ENCODE measurements around the gene SECTM1. TPM values are rescaled to one million over a fixed set of nuclear protein-coding genes. Genes with fewer than 3 reads are reported as not detected.

Gene SECTM1
- total RNA-seq, 1 donor from 2014 or later: 0.27 TPM

- TF ChIP-seq, protein P1, sequence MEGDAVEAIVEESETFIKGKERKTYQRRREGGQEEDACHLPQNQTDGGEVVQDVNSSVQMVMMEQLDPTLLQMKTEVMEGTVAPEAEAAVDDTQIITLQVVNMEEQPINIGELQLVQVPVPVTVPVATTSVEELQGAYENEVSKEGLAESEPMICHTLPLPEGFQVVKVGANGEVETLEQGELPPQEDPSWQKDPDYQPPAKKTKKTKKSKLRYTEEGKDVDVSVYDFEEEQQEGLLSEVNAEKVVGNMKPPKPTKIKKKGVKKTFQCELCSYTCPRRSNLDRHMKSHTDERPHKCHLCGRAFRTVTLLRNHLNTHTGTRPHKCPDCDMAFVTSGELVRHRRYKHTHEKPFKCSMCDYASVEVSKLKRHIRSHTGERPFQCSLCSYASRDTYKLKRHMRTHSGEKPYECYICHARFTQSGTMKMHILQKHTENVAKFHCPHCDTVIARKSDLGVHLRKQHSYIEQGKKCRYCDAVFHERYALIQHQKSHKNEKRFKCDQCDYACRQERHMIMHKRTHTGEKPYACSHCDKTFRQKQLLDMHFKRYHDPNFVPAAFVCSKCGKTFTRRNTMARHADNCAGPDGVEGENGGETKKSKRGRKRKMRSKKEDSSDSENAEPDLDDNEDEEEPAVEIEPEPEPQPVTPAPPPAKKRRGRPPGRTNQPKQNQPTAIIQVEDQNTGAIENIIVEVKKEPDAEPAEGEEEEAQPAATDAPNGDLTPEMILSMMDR (IDR thresholded peaks at IDR 0.05; ENCODE audit: insufficient read depth, low read depth, low read length): no peak
- TF ChIP-seq EZH2 (IDR thresholded peaks at IDR 0.05; ENCODE audit: insufficient read depth, low read length): no peak
- H3K4me3 ChIP-seq (ENCODE audit: insufficient read depth, low read depth, low read length): no peak overlapping the region
- no peak overlapping the region for H3K27ac Mint-ChIP-seq (ENCODE audit: unreplicated experiment)
- H3K9me3 ChIP-seq (ENCODE audit: insufficient read depth, low read depth, low read length): no peaks in the 10 kb centered on the region
- H3K4me2 ChIP-seq (ENCODE audit: low read length): no peak overlapping the region
- no peak for DNase-seq (ENCODE audit: low read depth)
- no peaks in the 10 kb centered on the region for H3K36me3 ChIP-seq (ENCODE audit: insufficient read depth, low read length)
- H3K27me3 Mint-ChIP-seq (ENCODE audit: low read depth, unreplicated experiment): no peaks in the 10 kb centered on the region
- H3K9ac ChIP-seq (ENCODE audit: low read length): no peak overlapping the region
- H3K4me1 Mint-ChIP-seq (ENCODE audit: low read depth, unreplicated experiment): peaks cover 3% of the 10 kb centered on the region
- H3K79me2 ChIP-seq (ENCODE audit: insufficient read depth, low read length): no peaks in the 10 kb centered on the region
- peaks cover 8% of the 10 kb centered on the region for H4K20me1 ChIP-seq (ENCODE audit: insufficient read depth, low read length)
- no peak for FAIRE-seq
- no peak overlapping the region for H3K4me3 Mint-ChIP-seq (ENCODE audit: unreplicated experiment)
- H2AFZ ChIP-seq (ENCODE audit: low read depth, low read length): no peak overlapping the region
- peaks cover 25% of the 10 kb centered on the region for H3K4me1 ChIP-seq (ENCODE audit: insufficient read depth, low read length)
- no peak overlapping the region for H3K27ac ChIP-seq (ENCODE audit: low read depth, low read length)
- peaks cover 6% of the 10 kb centered on the region for H3K36me3 Mint-ChIP-seq (ENCODE audit: low read depth, unreplicated experiment)
- H3K9me3 Mint-ChIP-seq (ENCODE audit: unreplicated experiment): no peaks in the 10 kb centered on the region
- H3K27me3 ChIP-seq (ENCODE audit: insufficient read depth, low read length): no peaks in the 10 kb centered on the region
Measured at GRCh38 chr17:82281076-82281475, 52.5 kb downstream of the SECTM1 start.

DNA sequence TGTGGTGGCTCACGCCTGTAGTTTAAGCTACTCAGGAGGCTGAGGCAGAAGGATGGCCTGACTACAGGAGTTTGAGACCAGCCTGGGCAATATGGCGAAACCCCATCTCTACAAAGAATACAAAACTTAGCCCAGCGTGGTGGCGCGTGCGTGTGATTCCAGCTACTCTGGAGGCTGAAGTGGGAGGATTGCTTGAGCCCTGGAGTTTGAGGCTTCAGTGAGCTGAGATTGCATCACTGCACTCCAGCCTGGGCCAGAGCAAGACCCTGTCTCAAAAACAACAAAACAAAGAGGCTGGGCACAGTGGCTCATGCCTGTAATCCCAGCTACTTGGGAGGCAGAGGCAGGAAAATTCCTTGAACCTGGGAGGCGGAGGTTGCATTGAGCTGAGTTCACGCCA lies 53.0 kb downstream of the SECTM1 start:
- no peaks in the 10 kb centered on the region for H3K27me3 Mint-ChIP-seq (ENCODE audit: low read depth, unreplicated experiment)
- Histone ChIP-seq H3K4me1 (ENCODE audit: insufficient read depth, low read length) (peaks cover 25% of the 10 kb centered on the region), H3K36me3 (ENCODE audit: insufficient read depth, low read length) (no peaks in the 10 kb centered on the region), H2AFZ (ENCODE audit: low read depth, low read length) (no peak overlapping the region), H3K79me2 (ENCODE audit: insufficient read depth, low read length) (no peaks in the 10 kb centered on the region), H3K27ac (ENCODE audit: low read depth, low read length) (no peak overlapping the region), H3K9ac (ENCODE audit: low read length) (no peak overlapping the region), H3K4me2 (ENCODE audit: low read length) (no peak overlapping the region), H3K4me3 (ENCODE audit: insufficient read depth, low read depth, low read length) (no peak overlapping the region), H3K9me3 (ENCODE audit: insufficient read depth, low read depth, low read length) (no peaks in the 10 kb centered on the region), H4K20me1 (ENCODE audit: insufficient read depth, low read length) (peaks cover 8% of the 10 kb centered on the region), H3K27me3 (ENCODE audit: insufficient read depth, low read length) (no peaks in the 10 kb centered on the region)
- H3K4me1 Mint-ChIP-seq (ENCODE audit: low read depth, unreplicated experiment): peaks cover 3% of the 10 kb centered on the region
- H3K4me3 Mint-ChIP-seq (ENCODE audit: unreplicated experiment): no peak overlapping the region
- no peak for DNase-seq (ENCODE audit: low read depth)
- FAIRE-seq: no peak
- H3K27ac Mint-ChIP-seq (ENCODE audit: unreplicated experiment): no peak overlapping the region
- H3K36me3 Mint-ChIP-seq (ENCODE audit: low read depth, unreplicated experiment): peaks cover 6% of the 10 kb centered on the region
- H3K9me3 Mint-ChIP-seq (ENCODE audit: unreplicated experiment): no peaks in the 10 kb centered on the region
- no peak for TF ChIP-seq EZH2 (IDR thresholded peaks at IDR 0.05; ENCODE audit: insufficient read depth, low read length)
- TF ChIP-seq, protein P1 (IDR thresholded peaks at IDR 0.05; ENCODE audit: insufficient read depth, low read depth, low read length): no peak

DNA sequence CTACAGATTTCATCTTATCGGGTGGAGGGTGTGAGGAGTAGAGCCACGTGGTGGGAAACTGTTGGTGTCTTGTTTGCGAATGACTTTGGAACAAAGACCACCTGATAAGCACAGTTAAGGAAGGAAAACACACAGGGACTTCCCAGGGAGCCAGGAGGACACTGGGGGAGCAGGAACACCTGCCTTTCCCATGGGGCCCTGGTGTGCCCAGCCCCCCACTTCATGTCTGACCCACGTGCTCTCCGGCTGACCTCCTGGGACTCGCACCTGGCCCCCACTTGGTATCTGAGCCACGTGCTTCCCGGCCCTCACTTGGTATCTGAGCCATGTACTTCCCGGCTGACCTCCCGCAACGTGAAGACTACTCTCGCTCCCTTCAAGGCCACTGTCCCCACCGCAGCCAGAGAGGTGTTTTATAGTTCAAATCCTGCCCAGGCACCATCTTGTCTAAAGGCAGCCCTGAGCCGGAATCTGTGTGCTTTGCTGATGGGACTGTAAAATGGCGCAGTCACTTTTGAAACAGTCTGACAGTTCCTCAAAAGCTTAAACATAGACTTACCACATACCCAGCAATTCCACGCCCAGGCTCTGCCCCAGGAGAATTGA lies 54.7 kb downstream of the SECTM1 start:
- no peaks in the 10 kb centered on the region for H3K36me3 ChIP-seq (ENCODE audit: insufficient read depth, low read length)
- no peak for DNase-seq (ENCODE audit: low read depth)
- Mint-ChIP-seq H3K36me3 (ENCODE audit: low read depth, unreplicated experiment) (peaks cover 6% of the 10 kb centered on the region), H3K4me3 (ENCODE audit: unreplicated experiment) (no peak overlapping the region), H3K27ac (ENCODE audit: unreplicated experiment) (no peak overlapping the region), H3K9me3 (ENCODE audit: unreplicated experiment) (no peaks in the 10 kb centered on the region), H3K27me3 (ENCODE audit: low read depth, unreplicated experiment) (no peaks in the 10 kb centered on the region), H3K4me1 (ENCODE audit: low read depth, unreplicated experiment) (peaks cover 3% of the 10 kb centered on the region)
- peaks cover 8% of the 10 kb centered on the region for H4K20me1 ChIP-seq (ENCODE audit: insufficient read depth, low read length)
- no peak for FAIRE-seq
- no peak overlapping the region for H3K27ac ChIP-seq (ENCODE audit: low read depth, low read length)
- TF ChIP-seq, protein P1 (IDR thresholded peaks at IDR 0.05; ENCODE audit: insufficient read depth, low read depth, low read length): no peak
- TF ChIP-seq EZH2 (IDR thresholded peaks at IDR 0.05; ENCODE audit: insufficient read depth, low read length): no peak
- peaks cover 27% of the 10 kb centered on the region for H3K4me1 ChIP-seq (ENCODE audit: insufficient read depth, low read length)
- H3K4me2 ChIP-seq (ENCODE audit: low read length): no peak overlapping the region
- H3K27me3 ChIP-seq (ENCODE audit: insufficient read depth, low read length): no peaks in the 10 kb centered on the region
- no peak overlapping the region for H3K4me3 ChIP-seq (ENCODE audit: insufficient read depth, low read depth, low read length)
- H3K9me3 ChIP-seq (ENCODE audit: insufficient read depth, low read depth, low read length): no peaks in the 10 kb centered on the region
- no peak overlapping the region for H2AFZ ChIP-seq (ENCODE audit: low read depth, low read length)
- no peaks in the 10 kb centered on the region for H3K79me2 ChIP-seq (ENCODE audit: insufficient read depth, low read length)
- no peak overlapping the region for H3K9ac ChIP-seq (ENCODE audit: low read length)
